ENCODE results near the gene CHRND. TPM values are rescaled to one million over a fixed set of nuclear protein-coding genes. Genes with fewer than 3 reads are reported as not detected.

Gene CHRND
- total RNA-seq, 4 donors from 2014 or later, result not detected

DNA sequence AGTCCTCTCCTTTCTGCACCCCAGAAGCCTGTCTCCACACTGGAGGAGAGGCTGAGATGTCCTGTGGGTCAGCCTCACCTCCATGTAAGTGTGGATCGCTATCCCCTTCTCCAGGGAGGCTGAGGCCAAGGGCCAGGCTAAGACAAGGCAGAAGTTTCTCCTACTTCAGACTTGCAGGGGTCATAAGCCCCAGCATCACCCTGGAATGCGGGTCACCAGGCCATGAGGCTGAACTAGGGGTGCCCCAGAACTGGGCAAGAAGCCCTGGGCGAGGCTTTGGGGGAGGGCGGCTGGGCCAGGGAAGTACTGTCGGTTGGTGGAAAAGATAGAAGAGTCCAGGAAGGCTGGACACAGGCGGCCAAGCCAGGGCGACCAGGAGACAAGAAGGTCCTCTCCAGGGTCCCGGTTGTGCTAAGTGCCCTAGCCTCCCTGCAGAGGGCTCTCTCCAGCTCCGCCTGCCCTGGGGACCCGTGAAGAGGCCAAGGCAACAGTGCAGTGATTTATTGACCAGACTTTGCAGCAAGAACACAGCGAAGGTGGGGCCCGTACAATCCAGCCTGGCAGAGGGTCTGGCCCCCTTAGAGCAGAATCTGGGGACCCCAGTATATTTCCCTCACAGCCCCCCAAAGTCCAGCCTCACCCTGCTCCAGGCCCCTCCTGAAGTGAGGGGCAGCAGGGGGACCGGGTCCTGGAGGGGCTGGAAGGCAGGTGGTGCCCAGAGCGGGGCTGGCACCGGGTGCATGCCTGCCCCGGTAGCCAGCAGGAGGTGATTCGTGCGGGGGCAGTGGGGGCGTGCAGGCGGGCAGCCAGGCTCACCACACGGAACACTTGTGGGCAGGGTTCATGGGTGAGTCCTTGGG, 46.4 kb upstream of the CHRND start:
- WGBS, 2 donors, result 56 to 64% methylated on average over 8 to 11 of the region's 21 CpGs
- DNase-seq, result no peak
- intact Hi-C loops (cut with DNase I), result no loop called here

DNA sequence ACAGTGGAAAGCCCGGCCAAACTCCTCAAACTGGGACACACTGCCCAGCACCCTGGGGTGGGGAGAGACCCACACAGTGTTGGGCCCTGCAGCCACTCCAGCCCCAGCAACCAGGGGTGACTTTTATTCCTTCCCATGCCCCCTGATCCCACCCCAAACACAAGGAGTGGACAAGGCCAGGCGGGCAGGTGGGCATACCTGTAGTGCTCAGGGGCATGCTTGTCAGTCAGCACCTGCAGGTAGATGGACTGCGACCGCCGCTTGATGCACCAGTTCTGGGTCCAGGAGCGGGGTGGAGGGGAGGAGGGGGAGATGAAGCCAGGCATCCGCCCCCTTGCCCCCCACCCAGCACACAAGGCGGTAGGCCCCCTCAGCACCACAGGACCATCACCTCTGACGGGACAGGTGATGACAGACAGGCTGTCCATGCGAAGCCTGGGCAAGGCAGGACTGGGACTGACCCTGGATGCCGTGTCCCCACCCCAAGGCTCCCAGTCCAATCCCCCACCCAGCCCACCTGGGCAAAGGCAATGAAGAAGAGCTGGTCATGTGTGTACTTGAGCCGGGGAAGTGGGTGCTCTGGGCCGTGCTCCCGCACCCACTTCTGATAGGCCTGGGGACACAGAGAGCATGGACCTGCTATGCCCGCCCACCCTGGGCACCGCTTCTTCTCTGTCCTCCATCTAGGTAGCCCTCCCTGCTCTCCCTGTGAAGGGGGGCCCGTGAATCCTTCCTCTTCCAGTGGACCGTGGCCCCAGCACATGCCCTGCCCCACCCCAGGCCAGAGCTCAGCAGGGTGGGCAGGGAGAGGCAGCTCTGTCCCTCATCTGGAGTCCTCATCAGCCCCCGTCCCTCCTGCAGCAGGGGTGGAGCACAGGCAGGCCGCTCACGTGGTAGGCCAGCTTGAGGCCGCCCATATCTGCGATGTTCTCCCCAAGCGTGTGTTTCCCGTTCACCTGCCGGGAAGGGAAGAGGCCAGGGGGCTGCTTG, 45.5 kb upstream of the CHRND start:
- no peaks in the 10 kb centered on the region for H3K36me3 ChIP-seq
- H3K4me1 ChIP-seq, result peaks cover 0 to 4% (median 4%) of the 10 kb centered on the region in 3 donors
- intact Hi-C loops (cut with DNase I), result no loop called here
- H3K9me3 ChIP-seq, result no peaks in the 10 kb centered on the region
- TF ChIP-seq, protein P1, sequence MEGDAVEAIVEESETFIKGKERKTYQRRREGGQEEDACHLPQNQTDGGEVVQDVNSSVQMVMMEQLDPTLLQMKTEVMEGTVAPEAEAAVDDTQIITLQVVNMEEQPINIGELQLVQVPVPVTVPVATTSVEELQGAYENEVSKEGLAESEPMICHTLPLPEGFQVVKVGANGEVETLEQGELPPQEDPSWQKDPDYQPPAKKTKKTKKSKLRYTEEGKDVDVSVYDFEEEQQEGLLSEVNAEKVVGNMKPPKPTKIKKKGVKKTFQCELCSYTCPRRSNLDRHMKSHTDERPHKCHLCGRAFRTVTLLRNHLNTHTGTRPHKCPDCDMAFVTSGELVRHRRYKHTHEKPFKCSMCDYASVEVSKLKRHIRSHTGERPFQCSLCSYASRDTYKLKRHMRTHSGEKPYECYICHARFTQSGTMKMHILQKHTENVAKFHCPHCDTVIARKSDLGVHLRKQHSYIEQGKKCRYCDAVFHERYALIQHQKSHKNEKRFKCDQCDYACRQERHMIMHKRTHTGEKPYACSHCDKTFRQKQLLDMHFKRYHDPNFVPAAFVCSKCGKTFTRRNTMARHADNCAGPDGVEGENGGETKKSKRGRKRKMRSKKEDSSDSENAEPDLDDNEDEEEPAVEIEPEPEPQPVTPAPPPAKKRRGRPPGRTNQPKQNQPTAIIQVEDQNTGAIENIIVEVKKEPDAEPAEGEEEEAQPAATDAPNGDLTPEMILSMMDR (IDR thresholded peaks at IDR 0.05), result no peak
- TF ChIP-seq POLR2A (IDR thresholded peaks at IDR 0.05), result no peak
- no peak for DNase-seq
- no peak overlapping the region for H3K27ac ChIP-seq
- WGBS, 2 donors, result 49 to 66% methylated on average over 10 to 16 of the region's 26 CpGs
- H3K4me3 ChIP-seq, result no peak overlapping the region
- H3K27me3 ChIP-seq, result peaks cover 0 to 87% (median 4%) of the 10 kb centered on the region in 4 donors

More for the DNA sequence above, 46.4 kb upstream of the CHRND start:
- H3K4me3 ChIP-seq, result no peak overlapping the region
- TF ChIP-seq, protein P1 (IDR thresholded peaks at IDR 0.05), result no peak
- no peak for TF ChIP-seq POLR2A (IDR thresholded peaks at IDR 0.05)
- no peaks in the 10 kb centered on the region for H3K4me1 ChIP-seq
- no peak overlapping the region for H3K27ac ChIP-seq
- H3K27me3 ChIP-seq, result peaks cover 0 to 87% (median 2%) of the 10 kb centered on the region in 4 donors
- H3K9me3 ChIP-seq, result no peaks in the 10 kb centered on the region
- H3K36me3 ChIP-seq, result no peaks in the 10 kb centered on the region

DNA sequence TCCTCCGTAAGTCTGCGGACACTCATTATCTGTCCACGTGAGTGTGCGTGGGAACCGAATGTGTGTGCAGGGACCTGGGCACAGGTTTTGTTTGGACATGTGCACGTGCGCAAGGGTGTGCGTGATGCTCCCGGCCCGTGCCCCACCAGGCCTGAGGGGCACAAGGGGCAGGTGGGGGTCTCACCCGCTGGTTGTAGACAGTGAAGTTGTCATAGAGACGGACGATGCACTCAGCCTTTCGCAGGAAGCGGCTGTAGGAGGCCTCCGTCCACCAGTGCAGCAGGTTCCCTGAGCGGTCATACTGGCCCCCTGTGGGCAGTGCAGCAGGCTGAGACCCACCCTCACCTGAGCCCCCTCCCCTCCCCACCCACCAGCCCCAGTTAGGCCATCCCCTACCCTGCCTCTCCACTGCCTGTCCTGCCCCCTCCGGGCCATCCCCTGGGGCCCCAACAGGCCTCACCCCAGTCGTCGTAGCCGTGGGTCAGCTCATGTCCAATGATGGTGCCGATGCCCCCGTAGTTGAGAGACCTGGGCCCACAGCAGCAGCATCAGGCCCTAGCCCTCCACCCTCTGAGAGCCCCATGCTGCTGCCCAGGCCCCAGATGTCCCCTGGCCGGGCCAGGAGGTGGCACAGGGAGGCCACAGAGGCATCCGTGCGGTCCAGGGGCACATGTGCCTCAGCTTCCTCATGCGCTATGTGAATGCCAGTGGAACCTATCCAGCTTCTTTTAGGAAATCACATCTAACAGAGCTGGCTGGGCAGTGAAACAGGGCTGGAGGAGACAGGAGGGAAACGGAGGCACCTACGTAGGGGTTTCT, 44.4 kb upstream of the CHRND start:
- Histone ChIP-seq H3K4me1 (peaks cover 3 to 15% (median 14%) of the 10 kb centered on the region in 3 donors), H3K4me3 (no peak overlapping the region), H3K9me3 (no peaks in the 10 kb centered on the region), H3K27ac (no peak overlapping the region), H3K36me3 (no peaks in the 10 kb centered on the region), H3K27me3 (peaks cover 0 to 87% (median 8%) of the 10 kb centered on the region in 4 donors)
- TF ChIP-seq, protein P1 (IDR thresholded peaks at IDR 0.05), result no peak
- TF ChIP-seq POLR2A (IDR thresholded peaks at IDR 0.05), result no peak
- intact Hi-C loops (cut with DNase I), result no loop called here
- no peak for DNase-seq
- WGBS, 2 donors, result 78 to 83% methylated on average over 6 to 14 of the region's 29 CpGs

GRCh38 chr2:232482301-232483238, 43.4 kb upstream of the CHRND start:
- intact Hi-C loops (cut with DNase I), result no loop called here
- TF ChIP-seq, protein P1 (IDR thresholded peaks at IDR 0.05), result no peak
- TF ChIP-seq POLR2A (IDR thresholded peaks at IDR 0.05), result no peak
- peaks cover 8 to 25% (median 24%) of the 10 kb centered on the region in 3 donors for H3K4me1 ChIP-seq
- H3K27ac ChIP-seq, result no peak overlapping the region
- peaks cover 0 to 89% (median 12%) of the 10 kb centered on the region in 4 donors for H3K27me3 ChIP-seq
- DNase-seq, result no peak
- no peaks in the 10 kb centered on the region for H3K36me3 ChIP-seq
- no peaks in the 10 kb centered on the region for H3K9me3 ChIP-seq
- no peak overlapping the region for H3K4me3 ChIP-seq
- 81 to 82% methylated on average over 11 to 16 of the region's 31 CpGs for WGBS, 2 donors
